ENCODE results near the gene CAMK2D.
A peak's percentile ranks its signal among the peaks of the same experiment; 100 is the strongest.

Gene CAMK2D

DNA sequence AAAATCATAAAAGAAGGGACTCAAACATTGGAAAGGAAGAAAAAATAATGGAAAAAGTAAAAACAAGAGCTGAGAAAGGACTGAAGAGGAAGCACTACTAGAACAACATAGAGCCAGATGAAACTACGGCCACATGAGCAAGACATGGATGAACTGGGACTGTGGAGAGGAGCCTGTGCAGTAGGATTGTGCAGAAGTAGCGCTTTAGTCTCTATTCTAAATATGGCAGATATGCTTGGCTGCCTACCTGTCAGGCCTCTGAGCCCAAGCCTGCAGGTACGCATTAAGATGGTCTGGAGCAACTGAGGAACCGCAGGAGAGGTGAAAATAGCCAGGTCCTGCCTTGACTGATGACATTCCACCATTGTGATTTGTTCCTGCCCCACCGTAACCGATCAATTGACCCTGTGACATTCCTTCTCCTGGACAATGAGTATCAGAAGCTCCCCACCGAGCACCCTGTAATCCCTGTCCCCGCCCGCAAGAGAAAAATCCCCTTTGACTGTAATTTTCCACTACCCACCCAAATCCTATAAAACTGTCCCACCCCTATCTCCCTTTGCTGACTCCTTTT lies 154.3 kb downstream of the CAMK2D start:
- Mint-ChIP-seq H3K4me1 (ENCODE audit: low read depth in 2 of 2) (peaks cover 10 to 12% of the 10 kb centered on the region in 2 donors), H3K27me3 (no peaks in the 10 kb centered on the region), H3K4me3 (no peak overlapping the region), H3K9me3 (no peaks in the 10 kb centered on the region), H3K36me3 (ENCODE audit: insufficient read depth) (no peaks in the 10 kb centered on the region), H3K27ac (no peak overlapping the region)
- ATAC-seq (replicated peaks): no peak
- no peak for DNase-seq

- Mint-ChIP-seq H3K4me1 (ENCODE audit: low read depth in 2 of 2) (peaks cover 10 to 11% of the 10 kb centered on the region in 2 donors), H3K9me3 (no peaks in the 10 kb centered on the region), H3K27ac (no peak overlapping the region), H3K36me3 (ENCODE audit: insufficient read depth) (no peaks in the 10 kb centered on the region), H3K4me3 (no peak overlapping the region), H3K27me3 (no peaks in the 10 kb centered on the region)
- no peak for DNase-seq
- ATAC-seq (replicated peaks): no peak
Measured at GRCh38 chr4:113604955-113605354, 156.6 kb downstream of the CAMK2D start.

GRCh38 chr4:113603911-113604310 lies 157.6 kb downstream of the CAMK2D start:
- H3K27ac Mint-ChIP-seq: no peak overlapping the region
- no peaks in the 10 kb centered on the region for H3K9me3 Mint-ChIP-seq
- H3K4me3 Mint-ChIP-seq: no peak overlapping the region
- no peaks in the 10 kb centered on the region for H3K27me3 Mint-ChIP-seq
- H3K36me3 Mint-ChIP-seq (ENCODE audit: insufficient read depth): no peaks in the 10 kb centered on the region
- ATAC-seq (replicated peaks) (no peak), DNase-seq (no peak)
- H3K4me1 Mint-ChIP-seq (ENCODE audit: low read depth in 2 of 2): peaks cover 10 to 16% of the 10 kb centered on the region in 2 donors

GRCh38 chr4:113602646-113603228 lies 158.8 kb downstream of the CAMK2D start:
- Mint-ChIP-seq H3K27ac (no peak overlapping the region), H3K36me3 (ENCODE audit: insufficient read depth) (no peaks in the 10 kb centered on the region), H3K27me3 (no peaks in the 10 kb centered on the region), H3K9me3 (no peaks in the 10 kb centered on the region), H3K4me3 (no peak overlapping the region), H3K4me1 (ENCODE audit: low read depth in 2 of 2) (peaks cover 12 to 23% of the 10 kb centered on the region in 2 donors)
- DNase-seq: no peak
- ATAC-seq (replicated peaks): no peak

- peaks cover 9 to 27% of the 10 kb centered on the region in 2 donors for H3K4me1 Mint-ChIP-seq (ENCODE audit: low read depth in 2 of 2)
- no peaks in the 10 kb centered on the region for H3K9me3 Mint-ChIP-seq
- no peak overlapping the region for H3K27ac Mint-ChIP-seq
- no peaks in the 10 kb centered on the region for H3K36me3 Mint-ChIP-seq (ENCODE audit: insufficient read depth)
- no peak for ATAC-seq (replicated peaks)
- no peaks in the 10 kb centered on the region for H3K27me3 Mint-ChIP-seq
- no peak overlapping the region for H3K4me3 Mint-ChIP-seq
- no peak for DNase-seq
Measured at GRCh38 chr4:113601636-113602035, 159.9 kb downstream of the CAMK2D start.

GRCh38 chr4:113596396-113596795 lies 165.1 kb downstream of the CAMK2D start:
- no peaks in the 10 kb centered on the region for H3K9me3 Mint-ChIP-seq

GRCh38 chr4:113594231-113594556 lies 167.3 kb downstream of the CAMK2D start:
- peak overlapping the region in 1 of 2 donors; percentile 2 for H3K27ac Mint-ChIP-seq
- H3K36me3 Mint-ChIP-seq (ENCODE audit: insufficient read depth): no peaks in the 10 kb centered on the region
- ATAC-seq (replicated peaks): no peak

More at GRCh38 chr4:113596396-113596795, 165.1 kb downstream of the CAMK2D start:
- H3K4me1 Mint-ChIP-seq (ENCODE audit: low read depth in 2 of 2): peaks cover 22 to 48% of the 10 kb centered on the region in 2 donors
- ATAC-seq (replicated peaks) (no peak), DNase-seq (no peak)
- H3K36me3 Mint-ChIP-seq (ENCODE audit: insufficient read depth): no peaks in the 10 kb centered on the region
- no peak overlapping the region for H3K27ac Mint-ChIP-seq
- H3K27me3 Mint-ChIP-seq: no peaks in the 10 kb centered on the region
- H3K4me3 Mint-ChIP-seq: no peak overlapping the region

DNA sequence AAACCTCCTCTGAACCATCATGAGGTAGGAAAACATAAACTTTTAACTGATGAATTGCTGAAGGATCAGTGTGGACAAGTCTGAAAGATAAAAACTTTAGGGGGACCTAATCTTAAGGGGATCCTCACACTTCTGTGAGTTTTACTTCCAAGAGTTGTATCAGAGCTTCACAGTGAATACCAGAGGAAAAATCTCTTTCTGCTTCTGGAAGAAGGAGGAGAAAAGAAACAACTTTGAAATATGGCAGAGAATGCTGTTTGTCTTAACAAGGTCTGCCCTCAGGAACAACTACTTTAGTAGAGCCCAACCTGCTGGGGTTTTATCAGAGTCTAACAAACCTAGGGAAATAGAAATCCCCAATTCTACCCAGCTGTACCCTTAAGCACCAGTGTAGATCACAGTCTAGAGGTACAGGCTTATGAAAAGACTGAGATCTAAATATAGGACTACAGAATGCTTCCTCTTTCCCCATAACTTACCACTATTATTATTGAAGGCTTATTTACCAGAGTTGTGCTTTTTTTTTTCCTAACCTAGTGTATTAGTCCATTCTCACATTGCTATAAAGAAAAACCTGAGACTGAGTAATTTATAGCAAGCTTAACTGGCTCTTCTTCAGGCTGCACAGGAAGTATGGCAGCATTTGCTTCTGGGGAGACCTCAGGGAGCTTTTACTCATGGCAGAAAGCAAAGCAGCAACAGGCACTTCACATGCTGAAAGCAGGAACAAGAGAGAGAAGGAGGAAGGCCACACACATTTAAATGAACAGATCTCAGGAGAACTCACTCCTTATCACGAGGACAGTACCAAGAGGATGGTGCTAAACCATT lies 167.9 kb downstream of the CAMK2D start:
- peaks cover 27 to 52% of the 10 kb centered on the region in 2 donors for H3K4me1 Mint-ChIP-seq (ENCODE audit: low read depth in 2 of 2)

More at GRCh38 chr4:113594231-113594556, 167.3 kb downstream of the CAMK2D start:
- Mint-ChIP-seq H3K9me3 (no peaks in the 10 kb centered on the region), H3K27me3 (no peaks in the 10 kb centered on the region), H3K4me3 (no peak overlapping the region), H3K4me1 (ENCODE audit: low read depth in 2 of 2) (peaks cover 23 to 46% of the 10 kb centered on the region in 2 donors)
- no peak for DNase-seq

DNA sequence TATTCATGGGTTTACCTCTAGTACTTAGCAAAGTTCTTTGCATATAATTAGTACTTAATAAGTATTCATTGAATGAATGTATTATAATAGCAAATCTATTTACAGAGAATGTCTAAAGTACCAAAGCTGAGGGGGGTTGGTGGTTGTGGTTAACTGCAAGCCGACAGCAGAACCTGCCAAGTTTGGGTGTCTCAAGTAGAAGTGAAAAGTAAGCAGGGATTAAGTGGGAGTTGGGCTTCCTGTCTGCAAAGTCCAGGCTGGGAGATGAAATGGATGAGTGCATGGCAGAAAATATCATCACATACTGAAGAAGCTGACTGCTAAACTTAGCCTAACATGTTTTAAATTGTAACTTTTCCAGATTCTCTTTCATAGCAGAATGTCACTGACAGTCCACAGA lies 169.6 kb downstream of the CAMK2D start:
- H3K4me3 Mint-ChIP-seq: no peak overlapping the region
- H3K9me3 Mint-ChIP-seq: no peaks in the 10 kb centered on the region
- DNase-seq (no peak), ATAC-seq (replicated peaks) (peak; percentile 16)
- H3K27me3 Mint-ChIP-seq: no peaks in the 10 kb centered on the region
- H3K27ac Mint-ChIP-seq: no peak overlapping the region
- H3K4me1 Mint-ChIP-seq (ENCODE audit: low read depth in 2 of 2): peaks cover 21 to 45% of the 10 kb centered on the region in 2 donors
- H3K36me3 Mint-ChIP-seq (ENCODE audit: insufficient read depth): no peaks in the 10 kb centered on the region

More for the DNA sequence above, 167.9 kb downstream of the CAMK2D start:
- Mint-ChIP-seq H3K27me3 (no peaks in the 10 kb centered on the region), H3K9me3 (no peaks in the 10 kb centered on the region), H3K27ac (peak overlapping the region in 1 of 2 donors; percentile 12), H3K36me3 (ENCODE audit: insufficient read depth) (no peaks in the 10 kb centered on the region), H3K4me3 (no peak overlapping the region)
- DNase-seq: no peak
- no peak for ATAC-seq (replicated peaks)

GRCh38 chr4:113588895-113589668 lies 172.5 kb downstream of the CAMK2D start:
- Mint-ChIP-seq H3K36me3 (ENCODE audit: insufficient read depth) (no peaks in the 10 kb centered on the region), H3K4me1 (ENCODE audit: low read depth in 2 of 2) (peaks cover 18 to 30% of the 10 kb centered on the region in 2 donors), H3K27ac (no peak overlapping the region), H3K9me3 (no peaks in the 10 kb centered on the region), H3K4me3 (no peak overlapping the region), H3K27me3 (no peaks in the 10 kb centered on the region)
- no peak for DNase-seq
- no peak for ATAC-seq (replicated peaks)

- H3K27ac Mint-ChIP-seq: no peak overlapping the region
- H3K4me3 Mint-ChIP-seq: no peak overlapping the region
- DNase-seq: no peak
Measured at GRCh38 chr4:113587640-113588275, 173.8 kb downstream of the CAMK2D start.

GRCh38 chr4:113587156-113587555 lies 174.4 kb downstream of the CAMK2D start:
- no peaks in the 10 kb centered on the region for H3K36me3 Mint-ChIP-seq (ENCODE audit: insufficient read depth)
- peaks cover 17 to 34% of the 10 kb centered on the region in 2 donors for H3K4me1 Mint-ChIP-seq (ENCODE audit: low read depth in 2 of 2)
- DNase-seq: no peak
- no peaks in the 10 kb centered on the region for H3K27me3 Mint-ChIP-seq
- no peak for ATAC-seq (replicated peaks)
- H3K27ac Mint-ChIP-seq: no peak overlapping the region
- no peaks in the 10 kb centered on the region for H3K9me3 Mint-ChIP-seq
- no peak overlapping the region for H3K4me3 Mint-ChIP-seq

More at GRCh38 chr4:113587640-113588275, 173.8 kb downstream of the CAMK2D start:
- no peak for ATAC-seq (replicated peaks)
- H3K9me3 Mint-ChIP-seq: no peaks in the 10 kb centered on the region
- peaks cover 17 to 34% of the 10 kb centered on the region in 2 donors for H3K4me1 Mint-ChIP-seq (ENCODE audit: low read depth in 2 of 2)
- no peaks in the 10 kb centered on the region for H3K27me3 Mint-ChIP-seq
- H3K36me3 Mint-ChIP-seq (ENCODE audit: insufficient read depth): no peaks in the 10 kb centered on the region

DNA sequence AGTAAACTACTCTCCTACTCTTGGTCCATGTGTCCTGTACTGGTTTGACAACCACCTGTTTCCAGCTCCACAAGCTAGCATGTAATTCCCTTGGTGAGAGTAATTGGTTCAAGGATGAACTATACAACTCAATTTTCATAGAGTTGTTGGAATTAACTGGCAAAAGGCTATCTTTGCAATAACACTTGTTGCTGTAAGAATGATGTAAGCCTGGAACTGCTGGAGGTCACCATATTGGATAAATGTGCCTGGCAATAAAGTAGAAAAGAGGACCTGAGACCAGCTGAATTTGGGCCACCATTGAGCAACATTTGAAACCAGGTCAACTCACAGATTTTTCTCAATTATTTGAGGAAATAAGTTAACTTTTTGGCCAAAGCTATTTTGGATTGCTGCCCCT lies 175.5 kb downstream of the CAMK2D start:
- H3K27me3 Mint-ChIP-seq: no peaks in the 10 kb centered on the region
- no peak overlapping the region for H3K27ac Mint-ChIP-seq
- ATAC-seq (replicated peaks): no peak
- H3K4me3 Mint-ChIP-seq: no peak overlapping the region
- H3K9me3 Mint-ChIP-seq: no peaks in the 10 kb centered on the region
- no peak for DNase-seq
- no peaks in the 10 kb centered on the region for H3K36me3 Mint-ChIP-seq (ENCODE audit: insufficient read depth)
- peaks cover 10 to 27% of the 10 kb centered on the region in 2 donors for H3K4me1 Mint-ChIP-seq (ENCODE audit: low read depth in 2 of 2)
